ENCODE data around the gene MGAT4C.
"Not testable (repeated sequence)": the region's sequence is repeated elsewhere in the genome, so short reads cannot be mapped to it uniquely, and the experiment has no call there.

The MGAT4C gene

GRCh38 chr12:86256163-86256562, at the start of gene MGAT4C:
Gene MGAT4C, minus strand, starts transcription at chr12:86256391.
- DNase-seq (ENCODE audit: low read depth in 3 of 3), result no peak

- not testable (repeated sequence) for DNase-seq (ENCODE audit: low read depth in 3 of 3)
Measured at GRCh38 chr12:86296396-86296795, 40.2 kb upstream of the MGAT4C start.

GRCh38 chr12:86293682-86294240, 37.6 kb upstream of the MGAT4C start:
- no peak for DNase-seq (ENCODE audit: low read depth in 3 of 3)

- no peak for DNase-seq (ENCODE audit: low read depth in 3 of 3)
Measured at GRCh38 chr12:86292480-86292879, 36.3 kb upstream of the MGAT4C start.

- no peak for DNase-seq (ENCODE audit: low read depth in 3 of 3)
Measured at GRCh38 chr12:86290615-86291014, 34.4 kb upstream of the MGAT4C start.

GRCh38 chr12:86286119-86286518, 29.9 kb upstream of the MGAT4C start:
- no peak for DNase-seq (ENCODE audit: low read depth in 3 of 3)

GRCh38 chr12:86283620-86284019, 27.4 kb upstream of the MGAT4C start:
- no peak for DNase-seq (ENCODE audit: low read depth in 3 of 3)

GRCh38 chr12:86275356-86275755, 19.2 kb upstream of the MGAT4C start:
- DNase-seq (ENCODE audit: low read depth in 3 of 3), result no peak

GRCh38 chr12:86265329-86265695, 9.1 kb upstream of the MGAT4C start:
- DNase-seq (ENCODE audit: low read depth in 3 of 3), result no peak

- DNase-seq (ENCODE audit: low read depth in 3 of 3), result no peak
Measured at GRCh38 chr12:86264451-86265328, 8.5 kb upstream of the MGAT4C start.

- DNase-seq (ENCODE audit: low read depth in 3 of 3), result no peak
Measured at GRCh38 chr12:86261578-86261977, 5.4 kb upstream of the MGAT4C start.

- DNase-seq (ENCODE audit: low read depth in 3 of 3), result no peak
Measured at GRCh38 chr12:86261142-86261541, 5.0 kb upstream of the MGAT4C start.

GRCh38 chr12:86260183-86260582, 4.0 kb upstream of the MGAT4C start:
- no peak for DNase-seq (ENCODE audit: low read depth in 3 of 3)

- DNase-seq (ENCODE audit: low read depth in 3 of 3), result no peak
Measured at GRCh38 chr12:86257134-86257533, 943 bp upstream of the MGAT4C start.

- DNase-seq (ENCODE audit: low read depth in 3 of 3), result no peak
Measured at GRCh38 chr12:86254399-86255107, 1.6 kb downstream of the MGAT4C start.

GRCh38 chr12:86249851-86250250, 6.3 kb downstream of the MGAT4C start:
- no peak for DNase-seq (ENCODE audit: low read depth in 3 of 3)

- no peak for DNase-seq (ENCODE audit: low read depth in 3 of 3)
Measured at GRCh38 chr12:86249276-86249675, 6.9 kb downstream of the MGAT4C start.

GRCh38 chr12:86247871-86248270, 8.3 kb downstream of the MGAT4C start:
- DNase-seq (ENCODE audit: low read depth in 3 of 3), result no peak

GRCh38 chr12:86241600-86241999, 14.6 kb downstream of the MGAT4C start:
- no peak for DNase-seq (ENCODE audit: low read depth in 3 of 3)

- DNase-seq (ENCODE audit: low read depth in 3 of 3), result no peak
Measured at GRCh38 chr12:86234316-86234855, 21.8 kb downstream of the MGAT4C start.

- no peak for DNase-seq (ENCODE audit: low read depth in 3 of 3)
Measured at GRCh38 chr12:86233126-86233525, 23.1 kb downstream of the MGAT4C start.

- no peak for DNase-seq (ENCODE audit: low read depth in 3 of 3)
Measured at GRCh38 chr12:86230516-86231146, 25.6 kb downstream of the MGAT4C start.

Data from stimulated activated CD4-positive, alpha-beta T cell treated with anti-CD3 and anti-CD28 coated beads, TNF-alpha, amount 100 ng/mL, for 24 hours (primary cell).